GM12875 (cell line): ENCODE data around the gene TLE3.

Experiments used
- H3K4me3 ChIP-seq: one replicate; pipeline ENCODE4 v1.5.1; 2011; ENCODE audit warnings: low read depth, low read length, control low read depth
- CTCF ChIP-seq: IDR thresholded peaks from 2 replicates; pipeline ENCODE4 v1.5.1; 2011; ENCODE audit warnings: low read depth, mild to moderate bottlenecking, control low read depth, inconsistent platforms, low read length, moderate library complexity, borderline replicate concordance; ENCODE audit not compliant: insufficient read depth

The TLE3 gene

GRCh38 chr15:70047386-70048197 is 50.1 kb downstream of the TLE3 start:
- H3K4me3 ChIP-seq, result no peak overlapping the region
- no peak for TF ChIP-seq CTCF

GRCh38 chr15:70046679-70047369 is 50.9 kb downstream of the TLE3 start:
- H3K4me3 ChIP-seq, result no peak overlapping the region
- no peak for TF ChIP-seq CTCF

GRCh38 chr15:70045045-70045444 is 52.7 kb downstream of the TLE3 start:
- TF ChIP-seq CTCF, result no peak
- H3K4me3 ChIP-seq, result no peak overlapping the region

GRCh38 chr15:70044168-70044567 is 53.5 kb downstream of the TLE3 start:
- TF ChIP-seq CTCF, result no peak
- H3K4me3 ChIP-seq, result no peak overlapping the region

- TF ChIP-seq CTCF, result no peak
- H3K4me3 ChIP-seq, result no peak overlapping the region
These were observed 54.1 kb downstream of the TLE3 start for GRCh38 chr15:70043590-70043989.

GRCh38 chr15:70042553-70043214 is 55.0 kb downstream of the TLE3 start:
- no peak overlapping the region for H3K4me3 ChIP-seq
- TF ChIP-seq CTCF, result no peak
